ENCODE results near the gene TSFM.

Gene TSFM

GRCh38 chr12:57754411-57755193 is 28.0 kb upstream of the TSFM start, which contains the start of gene MARCHF9:
MARCHF9 (plus strand) TSS chr12:57755103; CDS start chr12:57755529, 426 bp downstream.
- Histone ChIP-seq H3K27ac (ENCODE audit: low read length) (peak within 1 kb of the TSS; percentile 53; the same call in 1 of the 2 replicates), H3K27me3 (ENCODE audit: insufficient read depth, low read length, poor library complexity) (no peaks in the 10 kb centered on the region), H3K4me3 (ENCODE audit: low read depth in 1 of 2, low read length in 2 of 2) (peak within 1 kb of the TSS; percentile 56 to 68; a peak in 3 of 4 replicates), H2AFZ (ENCODE audit: low read depth, low read length) (peak within 1 kb of the TSS; percentile 71), H4K20me1 (ENCODE audit: insufficient read depth, low read length) (peaks cover 37% of the 10 kb centered on the region), H3K36me3 (ENCODE audit: insufficient read depth, low read length) (peaks cover 47% of the 10 kb centered on the region), H3K9ac (ENCODE audit: low read depth, low read length) (peak within 1 kb of the TSS; percentile 70), H3K9me3 (ENCODE audit: insufficient read depth, low read length, severe bottlenecking) (no peaks in the 10 kb centered on the region), H3K4me2 (ENCODE audit: insufficient read depth, low read length) (peak within 1 kb of the TSS; percentile 80), H3K4me1 (ENCODE audit: insufficient read depth, low read length) (peaks cover 53% of the 10 kb centered on the region), H3K79me2 (ENCODE audit: insufficient read depth, low read length) (peaks cover 44% of the 10 kb centered on the region)
- peak; percentile 89 for DNase-seq
- ATAC-seq (ENCODE audit: insufficient read depth, low read depth), result peak; percentile 59
- TF ChIP-seq CTCF (IDR thresholded peaks at IDR 0.05; ENCODE audit: borderline replicate concordance, extremely low read depth, low read length, poor library complexity, severe bottlenecking) (no peak), EZH2 (IDR thresholded peaks at IDR 0.05; ENCODE audit: borderline replicate concordance, low read depth, low read length, severe bottlenecking) (no peak)

- H3K27ac ChIP-seq (ENCODE audit: low read length), result no peak overlapping the region
- no peak for TF ChIP-seq CTCF (IDR thresholded peaks at IDR 0.05; ENCODE audit: borderline replicate concordance, extremely low read depth, low read length, poor library complexity, severe bottlenecking)
- no peak for TF ChIP-seq EZH2 (IDR thresholded peaks at IDR 0.05; ENCODE audit: borderline replicate concordance, low read depth, low read length, severe bottlenecking)
- peak overlapping the region; percentile 70 for H3K9ac ChIP-seq (ENCODE audit: low read depth, low read length)
- peaks cover 42% of the 10 kb centered on the region for H4K20me1 ChIP-seq (ENCODE audit: insufficient read depth, low read length)
- H3K79me2 ChIP-seq (ENCODE audit: insufficient read depth, low read length), result peaks cover 40% of the 10 kb centered on the region
- peak overlapping the region; percentile 56 to 68; a peak in 3 of 4 replicates for H3K4me3 ChIP-seq (ENCODE audit: low read depth in 1 of 2, low read length in 2 of 2)
- no peaks in the 10 kb centered on the region for H3K9me3 ChIP-seq (ENCODE audit: insufficient read depth, low read length, severe bottlenecking)
- H2AFZ ChIP-seq (ENCODE audit: low read depth, low read length), result 0 out of 2 replicates have a peak overlapping the region, but pooled peaks have one; percentile 49
- H3K36me3 ChIP-seq (ENCODE audit: insufficient read depth, low read length), result peaks cover 47% of the 10 kb centered on the region
- H3K4me2 ChIP-seq (ENCODE audit: insufficient read depth, low read length), result peak overlapping the region; percentile 80; the same call in 1 of the 2 replicates
- ATAC-seq (ENCODE audit: insufficient read depth, low read depth) (no peak), DNase-seq (no peak)
- peaks cover 52% of the 10 kb centered on the region for H3K4me1 ChIP-seq (ENCODE audit: insufficient read depth, low read length)
- H3K27me3 ChIP-seq (ENCODE audit: insufficient read depth, low read length, poor library complexity), result no peaks in the 10 kb centered on the region
Observed at GRCh38 chr12:57755194-57755453, 27.5 kb upstream of the TSFM start.

GRCh38 chr12:57755454-57756372 is 26.9 kb upstream of the TSFM start:
- Histone ChIP-seq H3K36me3 (ENCODE audit: insufficient read depth, low read length) (peaks cover 45% of the 10 kb centered on the region), H3K4me2 (ENCODE audit: insufficient read depth, low read length) (peak overlapping the region; percentile 80), H3K9ac (ENCODE audit: low read depth, low read length) (peak overlapping the region; percentile 70), H3K27ac (ENCODE audit: low read length) (peak overlapping the region; percentile 53), H3K9me3 (ENCODE audit: insufficient read depth, low read length, severe bottlenecking) (no peaks in the 10 kb centered on the region), H3K4me3 (ENCODE audit: low read depth in 1 of 2, low read length in 2 of 2) (peak overlapping the region; percentile 56 to 68; a peak in 3 of 4 replicates), H3K27me3 (ENCODE audit: insufficient read depth, low read length, poor library complexity) (no peaks in the 10 kb centered on the region), H4K20me1 (ENCODE audit: insufficient read depth, low read length) (peaks cover 45% of the 10 kb centered on the region), H3K79me2 (ENCODE audit: insufficient read depth, low read length) (peaks cover 34% of the 10 kb centered on the region), H2AFZ (ENCODE audit: low read depth, low read length) (peak overlapping the region; percentile 53; the same call in 1 of the 2 replicates), H3K4me1 (ENCODE audit: insufficient read depth, low read length) (peaks cover 46% of the 10 kb centered on the region)
- ATAC-seq (ENCODE audit: insufficient read depth, low read depth) (no peak), DNase-seq (peak; percentile 46)
- TF ChIP-seq CTCF (IDR thresholded peaks at IDR 0.05; ENCODE audit: borderline replicate concordance, extremely low read depth, low read length, poor library complexity, severe bottlenecking), result no peak
- TF ChIP-seq EZH2 (IDR thresholded peaks at IDR 0.05; ENCODE audit: borderline replicate concordance, low read depth, low read length, severe bottlenecking), result no peak
